ENCODE measurements around the gene NAP1L1.

- TF ChIP-seq, protein P1, sequence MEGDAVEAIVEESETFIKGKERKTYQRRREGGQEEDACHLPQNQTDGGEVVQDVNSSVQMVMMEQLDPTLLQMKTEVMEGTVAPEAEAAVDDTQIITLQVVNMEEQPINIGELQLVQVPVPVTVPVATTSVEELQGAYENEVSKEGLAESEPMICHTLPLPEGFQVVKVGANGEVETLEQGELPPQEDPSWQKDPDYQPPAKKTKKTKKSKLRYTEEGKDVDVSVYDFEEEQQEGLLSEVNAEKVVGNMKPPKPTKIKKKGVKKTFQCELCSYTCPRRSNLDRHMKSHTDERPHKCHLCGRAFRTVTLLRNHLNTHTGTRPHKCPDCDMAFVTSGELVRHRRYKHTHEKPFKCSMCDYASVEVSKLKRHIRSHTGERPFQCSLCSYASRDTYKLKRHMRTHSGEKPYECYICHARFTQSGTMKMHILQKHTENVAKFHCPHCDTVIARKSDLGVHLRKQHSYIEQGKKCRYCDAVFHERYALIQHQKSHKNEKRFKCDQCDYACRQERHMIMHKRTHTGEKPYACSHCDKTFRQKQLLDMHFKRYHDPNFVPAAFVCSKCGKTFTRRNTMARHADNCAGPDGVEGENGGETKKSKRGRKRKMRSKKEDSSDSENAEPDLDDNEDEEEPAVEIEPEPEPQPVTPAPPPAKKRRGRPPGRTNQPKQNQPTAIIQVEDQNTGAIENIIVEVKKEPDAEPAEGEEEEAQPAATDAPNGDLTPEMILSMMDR (IDR thresholded peaks at IDR 0.05) = no peak
- no peak for TF ChIP-seq POLR2A (IDR thresholded peaks at IDR 0.05)
- no peak for TF ChIP-seq EP300 (IDR thresholded peaks at IDR 0.05)
- no peak for TF ChIP-seq POLR2AphosphoS5 (IDR thresholded peaks at IDR 0.05)
These were observed 64.2 kb downstream of the NAP1L1 start for GRCh38 chr12:76020281-76020680.
